ENCODE results near the gene PPP2R5B.

Gene PPP2R5B

DNA sequence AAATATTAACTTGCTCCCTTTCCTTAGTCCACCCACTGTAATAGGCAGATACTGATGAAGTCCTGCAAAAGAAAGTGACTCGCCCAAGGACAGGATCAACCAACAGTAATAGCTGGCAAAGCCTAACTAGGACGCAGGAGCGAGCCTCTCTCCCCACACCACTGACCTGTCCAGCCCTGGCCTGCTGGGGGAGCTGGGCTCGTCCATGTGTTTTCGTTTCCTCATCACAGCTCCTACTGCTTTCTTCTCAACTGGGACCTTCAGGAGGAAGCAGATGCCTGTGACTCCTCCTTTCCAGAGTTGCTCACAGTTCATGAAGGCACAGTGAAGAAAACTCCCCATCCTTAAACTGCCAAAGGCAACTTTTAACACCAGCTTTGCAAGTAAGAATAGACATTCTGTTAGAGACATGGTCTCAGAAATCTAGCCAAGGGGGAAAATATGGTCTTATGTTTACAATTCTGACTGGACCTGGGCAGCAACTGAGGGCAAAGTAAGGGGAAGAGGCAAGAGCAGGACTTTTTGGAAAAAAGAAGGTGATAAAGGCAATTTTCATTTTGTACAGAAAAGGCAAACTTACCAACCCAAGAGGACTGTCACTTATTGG is 22.8 kb downstream of the PPP2R5B start:
- H3K4me1 ChIP-seq (ENCODE audit: control insufficient read depth in 1 of 2, insufficient read depth in 1 of 2, low read depth in 1 of 2, low read length in 1 of 2) = no peaks in the 10 kb centered on the region
- no peak overlapping the region for H3K27ac ChIP-seq
- H3K36me3 ChIP-seq = no peaks in the 10 kb centered on the region
- TF ChIP-seq, protein P1, sequence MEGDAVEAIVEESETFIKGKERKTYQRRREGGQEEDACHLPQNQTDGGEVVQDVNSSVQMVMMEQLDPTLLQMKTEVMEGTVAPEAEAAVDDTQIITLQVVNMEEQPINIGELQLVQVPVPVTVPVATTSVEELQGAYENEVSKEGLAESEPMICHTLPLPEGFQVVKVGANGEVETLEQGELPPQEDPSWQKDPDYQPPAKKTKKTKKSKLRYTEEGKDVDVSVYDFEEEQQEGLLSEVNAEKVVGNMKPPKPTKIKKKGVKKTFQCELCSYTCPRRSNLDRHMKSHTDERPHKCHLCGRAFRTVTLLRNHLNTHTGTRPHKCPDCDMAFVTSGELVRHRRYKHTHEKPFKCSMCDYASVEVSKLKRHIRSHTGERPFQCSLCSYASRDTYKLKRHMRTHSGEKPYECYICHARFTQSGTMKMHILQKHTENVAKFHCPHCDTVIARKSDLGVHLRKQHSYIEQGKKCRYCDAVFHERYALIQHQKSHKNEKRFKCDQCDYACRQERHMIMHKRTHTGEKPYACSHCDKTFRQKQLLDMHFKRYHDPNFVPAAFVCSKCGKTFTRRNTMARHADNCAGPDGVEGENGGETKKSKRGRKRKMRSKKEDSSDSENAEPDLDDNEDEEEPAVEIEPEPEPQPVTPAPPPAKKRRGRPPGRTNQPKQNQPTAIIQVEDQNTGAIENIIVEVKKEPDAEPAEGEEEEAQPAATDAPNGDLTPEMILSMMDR (IDR thresholded peaks at IDR 0.05) = no peak
- H3K9me3 ChIP-seq = no peaks in the 10 kb centered on the region
- peaks cover 66% of the 10 kb centered on the region for H3K27me3 ChIP-seq
- H3K4me3 ChIP-seq (ENCODE audit: low read depth in 1 of 2, low read length in 1 of 2) = no peak overlapping the region

DNA sequence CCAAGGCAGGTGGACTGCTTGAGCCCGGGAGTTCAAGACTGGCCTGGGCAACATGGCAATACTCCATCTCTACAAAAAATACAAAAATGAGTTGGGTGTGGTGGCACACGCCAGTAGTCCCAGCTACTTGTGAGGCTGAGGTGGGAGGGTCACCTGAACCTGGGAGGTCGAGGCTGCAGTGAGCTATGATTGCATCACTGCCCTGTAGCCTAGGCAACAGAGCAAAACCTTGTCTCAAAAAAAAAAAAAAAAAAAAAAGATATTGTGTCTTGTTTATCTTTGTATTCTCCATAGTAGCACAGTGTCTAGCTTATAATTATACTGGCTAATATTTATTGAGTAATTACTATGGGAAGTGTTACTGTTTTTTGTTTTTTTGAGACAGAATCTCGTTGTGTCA is 27.0 kb downstream of the PPP2R5B start:
- no peaks in the 10 kb centered on the region for H3K4me1 ChIP-seq (ENCODE audit: control insufficient read depth in 1 of 2, insufficient read depth in 1 of 2, low read depth in 1 of 2, low read length in 1 of 2)
- no peak overlapping the region for H3K27ac ChIP-seq
- H3K4me3 ChIP-seq (ENCODE audit: low read depth in 1 of 2, low read length in 1 of 2) = no peak overlapping the region
- TF ChIP-seq, protein P1 (IDR thresholded peaks at IDR 0.05) = no peak
- peaks cover 58% of the 10 kb centered on the region for H3K27me3 ChIP-seq
- no peaks in the 10 kb centered on the region for H3K9me3 ChIP-seq
- H3K36me3 ChIP-seq = no peaks in the 10 kb centered on the region

DNA sequence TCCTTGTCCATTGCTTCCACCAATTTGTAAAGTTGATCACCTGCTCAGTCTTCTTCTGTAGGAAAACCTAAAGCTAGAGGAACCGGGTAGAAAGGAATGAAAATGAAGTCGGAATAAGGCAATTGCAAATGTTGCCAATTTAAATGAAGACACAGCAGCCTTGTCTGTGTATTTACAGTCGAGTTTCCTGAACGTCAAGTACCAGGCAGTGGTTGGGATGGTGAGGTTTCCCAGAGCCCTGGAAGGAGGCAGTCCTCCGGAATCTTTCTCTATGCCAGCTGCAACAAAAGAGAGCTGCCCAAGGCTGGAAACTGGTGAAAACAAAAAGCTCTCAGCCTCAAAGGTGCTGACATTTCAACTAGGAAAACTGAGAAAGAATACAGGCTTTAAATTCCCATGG is 29.7 kb downstream of the PPP2R5B start:
- Histone ChIP-seq H3K4me1 (ENCODE audit: control insufficient read depth in 1 of 2, insufficient read depth in 1 of 2, low read depth in 1 of 2, low read length in 1 of 2) (no peaks in the 10 kb centered on the region), H3K9me3 (no peaks in the 10 kb centered on the region), H3K4me3 (ENCODE audit: low read depth in 1 of 2, low read length in 1 of 2) (no peak overlapping the region), H3K36me3 (no peaks in the 10 kb centered on the region), H3K27me3 (peaks cover 59% of the 10 kb centered on the region), H3K27ac (no peak overlapping the region)
- TF ChIP-seq, protein P1 (IDR thresholded peaks at IDR 0.05) = no peak

DNA sequence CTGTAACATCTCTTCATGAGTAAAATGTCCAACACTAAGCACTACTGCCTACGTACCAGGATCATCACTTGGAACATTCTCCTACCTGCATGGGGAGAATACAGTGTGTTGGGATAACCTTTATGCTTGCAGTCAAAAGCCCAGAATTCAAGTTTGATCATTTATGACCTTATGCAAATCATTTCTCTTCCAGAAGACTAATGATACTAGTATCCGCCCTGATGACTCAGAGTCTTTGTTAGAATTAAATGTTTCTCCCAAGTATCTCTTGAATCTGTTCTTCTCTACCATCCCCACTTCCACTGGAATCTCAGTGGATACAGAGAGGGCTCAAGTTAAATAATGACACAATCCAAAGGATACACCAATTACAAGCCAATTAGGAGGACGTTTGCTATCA is 35.0 kb downstream of the PPP2R5B start:
- TF ChIP-seq, protein P1 (IDR thresholded peaks at IDR 0.05) = no peak
- no peak overlapping the region for H3K27ac ChIP-seq
- H3K4me1 ChIP-seq (ENCODE audit: control insufficient read depth in 1 of 2, insufficient read depth in 1 of 2, low read depth in 1 of 2, low read length in 1 of 2) = no peaks in the 10 kb centered on the region
- H3K27me3 ChIP-seq = peaks cover 26% of the 10 kb centered on the region
- H3K4me3 ChIP-seq (ENCODE audit: low read depth in 1 of 2, low read length in 1 of 2) = no peak overlapping the region
- no peaks in the 10 kb centered on the region for H3K9me3 ChIP-seq
- H3K36me3 ChIP-seq = no peaks in the 10 kb centered on the region

DNA sequence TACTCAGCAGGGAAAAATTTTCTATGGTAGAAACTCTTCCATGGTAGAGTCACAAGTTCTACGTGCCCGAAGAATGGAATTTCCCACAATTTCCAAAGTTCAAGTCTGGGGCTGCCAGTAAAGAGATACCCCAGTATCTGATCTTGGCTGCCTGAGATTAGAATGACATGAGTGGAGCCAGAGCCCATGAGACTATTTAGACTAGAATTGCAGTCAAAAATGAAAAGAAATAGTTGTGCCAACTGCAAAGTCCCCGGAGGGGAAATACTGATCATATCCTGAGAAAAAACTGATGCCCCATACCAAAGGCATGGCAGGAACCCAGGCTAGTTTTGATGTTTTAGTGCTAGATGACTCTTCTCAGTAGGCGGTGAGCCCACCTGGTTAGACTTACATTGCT is 36.2 kb downstream of the PPP2R5B start:
- H3K4me1 ChIP-seq (ENCODE audit: control insufficient read depth in 1 of 2, insufficient read depth in 1 of 2, low read depth in 1 of 2, low read length in 1 of 2) = no peaks in the 10 kb centered on the region
- no peaks in the 10 kb centered on the region for H3K9me3 ChIP-seq
- TF ChIP-seq, protein P1 (IDR thresholded peaks at IDR 0.05) = no peak
- no peaks in the 10 kb centered on the region for H3K36me3 ChIP-seq
- no peak overlapping the region for H3K4me3 ChIP-seq (ENCODE audit: low read depth in 1 of 2, low read length in 1 of 2)
- H3K27me3 ChIP-seq = peaks cover 20% of the 10 kb centered on the region
- H3K27ac ChIP-seq = no peak overlapping the region

Data from neutrophil (primary cell).